EL (cell line): ENCODE data around the gene BRI3BP.

ENCODE experiments used
- DNase-seq: peaks from one replicate; pipeline ENCODE4 v3.0.0-alpha.2; 2016

The BRI3BP gene

GRCh38 chr12:124993626-124994436 is at the start of gene BRI3BP:
Gene BRI3BP, plus strand, starts transcription at chr12:124993645. Its CDS starts 146 bp downstream, at chr12:124993791.
- DNase-seq, result peak; percentile 59

GRCh38 chr12:124946447-124946793 is 47.0 kb upstream of the BRI3BP start:
- DNase-seq, result no peak

GRCh38 chr12:124947013-124947412 is 46.4 kb upstream of the BRI3BP start:
- no peak for DNase-seq

GRCh38 chr12:124947561-124948398 is 45.7 kb upstream of the BRI3BP start:
- no peak for DNase-seq

- no peak for DNase-seq
Observed at GRCh38 chr12:124949066-124949465, 44.4 kb upstream of the BRI3BP start.

GRCh38 chr12:124949779-124950728 is 43.4 kb upstream of the BRI3BP start:
- DNase-seq, result no peak

GRCh38 chr12:124952295-124952694 is 41.1 kb upstream of the BRI3BP start:
- no peak for DNase-seq

- peak; percentile 8 for DNase-seq
Observed at GRCh38 chr12:124952801-124953200, 40.6 kb upstream of the BRI3BP start.

- DNase-seq, result no peak
Observed at GRCh38 chr12:124953689-124954405, 39.6 kb upstream of the BRI3BP start.

- no peak for DNase-seq
Observed at GRCh38 chr12:124954771-124955170, 38.7 kb upstream of the BRI3BP start.

GRCh38 chr12:124956571-124956970 is 36.9 kb upstream of the BRI3BP start:
- no peak for DNase-seq

GRCh38 chr12:124961055-124961454 is 32.4 kb upstream of the BRI3BP start:
- no peak for DNase-seq

- DNase-seq, result no peak
Observed at GRCh38 chr12:124963211-124963610, 30.2 kb upstream of the BRI3BP start.

- no peak for DNase-seq
Observed at GRCh38 chr12:124964251-124964650, 29.2 kb upstream of the BRI3BP start.

- DNase-seq, result no peak
Observed at GRCh38 chr12:124964836-124965462, 28.5 kb upstream of the BRI3BP start.

GRCh38 chr12:124967016-124967739 is 26.3 kb upstream of the BRI3BP start:
- no peak for DNase-seq

GRCh38 chr12:124968656-124969055 is 24.8 kb upstream of the BRI3BP start:
- DNase-seq, result no peak

- no peak for DNase-seq
Observed at GRCh38 chr12:124970647-124971402, 22.6 kb upstream of the BRI3BP start.

- no peak for DNase-seq
Observed at GRCh38 chr12:124971603-124972002, 21.8 kb upstream of the BRI3BP start.

GRCh38 chr12:124972211-124972610 is 21.2 kb upstream of the BRI3BP start:
- DNase-seq, result no peak
